ENCODE measurements around the gene ABCD1.

ABCD1 gene

DNA sequence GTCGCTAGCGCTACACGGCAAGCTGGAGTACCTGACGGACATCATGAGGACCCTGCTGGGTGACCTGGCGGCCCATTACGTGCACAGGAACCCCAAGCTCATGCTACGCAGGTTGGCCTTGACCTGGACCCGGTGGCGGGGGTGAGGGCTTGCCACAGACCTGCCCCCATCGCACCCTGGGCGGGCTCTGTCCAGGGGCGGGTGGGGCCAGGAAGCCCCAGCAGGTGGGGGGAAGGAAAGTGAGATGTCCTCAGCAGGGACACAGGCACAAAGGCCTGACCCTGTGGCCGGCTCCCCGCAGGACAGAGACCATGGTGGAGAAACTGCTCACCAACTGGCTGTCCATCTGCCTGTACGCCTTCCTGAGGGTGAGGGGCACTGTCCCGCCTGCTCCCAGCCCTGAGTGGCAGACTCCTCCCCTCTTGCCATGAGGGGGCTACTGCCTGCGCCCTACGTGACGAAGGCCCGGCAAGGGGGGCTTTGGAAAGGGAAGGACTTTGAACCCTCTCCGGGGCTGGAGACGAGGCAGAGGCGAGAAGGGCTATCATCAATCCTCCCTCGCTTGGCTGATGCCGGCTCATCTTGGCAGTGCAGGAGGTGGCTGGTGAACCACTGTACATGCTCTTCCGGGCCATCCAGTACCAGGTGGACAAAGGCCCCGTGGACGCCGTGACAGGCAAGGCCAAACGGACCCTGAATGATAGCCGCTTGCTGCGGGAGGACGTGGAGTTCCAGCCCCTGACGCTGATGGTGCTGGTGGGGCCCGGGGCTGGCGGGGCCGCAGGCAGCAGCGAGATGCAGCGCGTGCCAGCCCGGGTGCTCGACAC, 50.9 kb downstream of the ABCD1 start:
- no peak for DNase-seq

DNA sequence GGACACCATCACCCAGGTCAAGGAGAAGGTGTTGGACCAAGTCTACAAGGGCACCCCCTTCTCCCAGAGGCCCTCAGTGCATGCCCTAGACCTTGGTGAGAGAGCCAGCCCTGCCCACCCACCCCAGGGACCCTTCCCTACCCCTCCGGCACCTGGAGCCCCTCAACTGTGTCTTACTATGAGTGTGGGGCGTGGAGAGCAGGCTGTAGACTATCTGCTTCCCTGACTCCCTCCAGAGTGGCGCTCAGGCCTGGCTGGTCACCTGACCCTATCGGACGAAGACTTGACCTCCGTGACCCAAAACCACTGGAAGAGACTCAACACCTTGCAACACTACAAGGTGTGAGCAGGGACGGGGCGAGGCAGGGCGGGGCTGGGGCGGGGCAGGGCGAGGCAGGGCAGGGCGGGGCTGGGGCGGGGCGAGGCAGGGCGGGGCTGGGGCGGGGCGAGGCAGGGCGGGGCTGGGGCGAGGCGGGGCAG, 51.5 kb downstream of the ABCD1 start:
- DNase-seq = no peak

DNA sequence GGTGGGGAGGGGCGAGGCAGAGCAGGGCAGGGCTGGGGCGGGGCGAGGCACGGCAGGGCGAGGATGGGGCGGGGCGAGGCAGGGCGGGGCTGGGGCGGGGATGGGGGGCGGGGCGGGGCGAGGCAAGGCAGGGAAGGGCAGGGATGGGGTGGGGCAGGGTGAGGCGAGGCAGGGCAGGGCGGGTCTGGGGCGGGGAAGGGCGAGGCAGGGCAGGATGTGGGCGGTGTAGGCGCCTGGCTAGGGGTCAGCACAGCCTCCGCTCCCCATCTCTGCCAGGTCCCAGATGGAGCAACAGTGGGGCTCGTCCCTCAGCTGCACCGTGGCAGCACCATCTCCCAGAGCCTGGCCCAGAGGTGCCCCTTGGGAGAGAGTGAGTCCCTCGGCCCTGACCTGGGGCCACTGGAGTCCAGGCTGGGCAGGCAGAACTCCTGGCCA, 52.0 kb downstream of the ABCD1 start:
- peak; percentile 37 for DNase-seq

DNA sequence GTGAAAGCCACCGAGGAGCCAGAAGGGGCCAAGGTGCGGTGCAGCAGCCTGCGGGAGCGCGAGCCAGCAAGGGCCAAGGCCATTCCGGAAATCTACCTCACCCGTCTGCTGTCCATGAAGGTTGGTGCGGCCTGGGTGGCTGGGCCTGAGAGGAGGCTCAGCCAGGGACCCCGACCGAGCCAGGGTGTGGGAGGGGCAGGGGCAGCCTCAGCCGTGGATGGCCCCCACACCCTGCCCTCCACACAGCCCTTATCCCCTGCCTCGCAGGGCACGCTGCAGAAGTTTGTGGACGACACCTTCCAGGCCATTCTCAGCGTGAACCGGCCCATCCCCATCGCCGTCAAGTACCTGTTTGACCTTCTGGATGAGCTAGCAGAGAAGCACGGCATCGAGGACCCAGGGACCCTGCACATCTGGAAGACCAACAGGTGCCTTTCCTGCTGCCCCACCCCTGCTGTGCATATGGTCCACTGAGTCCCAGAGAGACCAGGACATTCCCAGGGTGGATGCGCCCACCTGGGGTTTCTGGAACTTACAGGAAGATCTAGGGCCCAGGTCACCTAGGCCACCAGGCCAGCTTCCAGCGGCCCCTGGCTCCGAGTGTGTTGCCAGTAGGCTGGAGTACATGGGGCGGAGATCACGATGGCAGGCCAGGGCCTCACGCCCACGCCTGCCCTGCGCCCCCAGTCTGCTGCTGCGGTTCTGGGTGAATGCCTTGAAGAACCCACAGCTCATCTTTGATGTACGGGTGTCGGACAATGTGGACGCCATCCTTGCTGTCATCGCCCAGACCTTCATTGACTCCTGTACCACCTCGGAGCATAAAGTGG, 52.8 kb downstream of the ABCD1 start:
- DNase-seq = no peak

DNA sequence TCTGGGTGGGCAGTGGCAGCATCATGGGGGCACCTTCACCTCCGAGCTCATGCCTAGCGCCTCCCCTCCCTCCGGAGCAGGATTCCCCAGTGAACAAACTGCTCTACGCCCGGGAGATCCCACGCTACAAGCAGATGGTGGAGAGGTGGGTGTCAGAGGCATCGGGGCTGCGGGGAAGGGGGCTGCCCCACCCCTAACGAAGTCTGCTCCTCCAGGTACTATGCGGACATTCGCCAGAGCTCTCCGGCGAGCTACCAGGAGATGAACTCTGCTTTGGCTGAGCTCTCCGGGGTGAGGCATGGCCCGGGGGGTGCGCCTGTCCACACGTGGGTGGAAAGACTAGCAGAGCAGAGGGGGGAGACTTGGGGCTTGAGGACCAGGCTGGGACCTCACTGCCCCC, 53.5 kb downstream of the ABCD1 start:
- no peak for DNase-seq

DNA sequence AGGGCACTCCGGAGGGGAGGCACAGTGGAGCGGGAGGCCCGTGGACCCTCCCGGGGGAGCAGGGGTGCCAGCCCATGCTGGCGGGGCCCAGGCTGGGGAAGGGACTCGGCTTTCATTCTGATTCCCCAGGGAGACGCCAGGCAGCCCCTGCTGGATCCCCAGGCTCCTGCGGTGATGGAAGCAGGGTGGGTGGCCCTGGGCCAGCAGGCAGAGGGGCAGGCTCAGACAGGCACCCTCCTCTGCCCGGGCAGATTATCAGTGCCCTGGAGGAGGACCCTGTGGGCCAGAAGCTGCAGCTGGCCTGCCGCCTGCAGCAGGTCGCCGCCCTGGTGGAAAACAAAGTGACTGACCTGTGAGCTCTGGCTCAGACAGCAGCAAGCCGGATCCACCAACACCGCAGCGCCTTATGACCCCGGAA, 54.0 kb downstream of the ABCD1 start:
- peak; percentile 66 for DNase-seq

DNA sequence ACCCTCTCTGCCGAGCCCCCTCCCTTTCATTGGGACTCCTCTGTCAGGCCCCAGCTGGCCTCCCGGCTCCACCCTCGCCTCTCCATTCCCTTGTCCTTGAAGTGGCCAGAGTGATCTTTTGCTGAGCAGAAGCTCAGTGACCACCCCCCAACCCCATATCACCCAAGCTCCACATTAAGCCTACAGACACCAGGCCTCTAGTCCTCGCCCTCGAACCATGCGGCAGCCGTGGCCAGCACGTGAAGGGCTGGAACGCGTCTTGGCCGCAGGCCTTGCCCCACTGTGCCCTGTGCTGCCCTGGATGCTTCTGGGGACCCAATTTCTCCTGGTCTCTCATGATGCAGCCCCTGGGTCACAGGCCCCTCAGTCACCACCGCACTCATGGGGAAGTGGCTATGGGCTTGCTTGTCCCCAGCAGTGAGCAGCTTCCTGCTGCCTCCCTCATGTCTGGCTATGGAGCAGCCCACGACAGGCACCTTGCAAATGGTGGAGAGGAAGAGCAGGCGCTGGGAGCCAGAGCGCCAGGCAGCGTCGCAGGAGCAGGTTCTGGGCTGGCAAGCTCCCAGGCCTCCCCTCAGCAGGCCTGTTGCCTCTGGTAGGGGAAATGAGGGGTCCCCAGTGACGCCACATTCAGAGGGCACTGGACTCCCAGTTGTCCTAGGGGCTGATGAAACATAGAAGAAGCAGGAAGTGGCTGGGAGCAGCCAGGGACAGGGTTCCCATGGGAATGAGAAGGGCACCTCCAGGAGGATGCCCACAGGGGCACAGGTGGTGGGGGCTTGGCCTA, 55.4 kb downstream of the ABCD1 start:
- no peak for DNase-seq

DNA sequence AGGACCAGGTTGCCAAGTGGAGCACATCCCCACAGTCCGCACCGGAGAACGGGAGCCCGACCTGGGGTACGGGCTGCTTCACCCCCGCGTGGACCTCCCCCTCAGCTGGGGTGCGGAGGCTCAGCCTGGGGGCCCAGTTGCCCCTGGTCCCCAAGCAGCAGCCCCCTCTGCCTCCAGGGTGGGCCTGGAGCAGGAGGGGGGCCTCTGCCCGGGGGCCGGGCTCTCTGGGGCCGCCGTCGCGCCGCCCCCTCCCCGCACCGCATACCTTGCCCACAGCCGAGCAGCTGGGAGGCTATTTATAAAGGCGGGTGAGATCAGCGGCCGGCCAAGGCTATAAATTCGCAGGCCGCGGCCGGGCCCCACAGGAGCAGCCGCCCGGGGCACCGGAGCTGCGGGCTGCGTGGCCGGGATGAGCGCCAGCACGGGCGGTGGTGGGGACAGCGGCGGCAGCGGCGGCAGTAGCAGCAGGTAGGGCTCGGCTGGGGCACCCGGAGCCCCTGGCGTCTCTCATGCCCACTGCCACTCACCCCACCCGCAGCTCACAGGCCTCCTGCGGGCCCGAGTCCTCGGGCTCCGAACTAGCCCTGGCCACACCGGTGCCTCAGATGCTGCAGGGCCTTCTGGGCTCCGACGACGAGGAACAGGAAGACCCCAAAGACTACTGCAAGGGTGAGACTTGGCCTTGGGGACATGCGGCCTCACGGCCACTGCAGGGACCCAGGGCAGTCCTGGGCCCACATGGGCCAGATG, 56.2 kb downstream of the ABCD1 start, which contains the start of gene SRPK3:
TSS of gene SRPK3 (plus strand) at position 364 of the 750 bp plus-strand sequence. CDS start at position 410, 46 bp downstream.
- DNase-seq = no peak

DNA sequence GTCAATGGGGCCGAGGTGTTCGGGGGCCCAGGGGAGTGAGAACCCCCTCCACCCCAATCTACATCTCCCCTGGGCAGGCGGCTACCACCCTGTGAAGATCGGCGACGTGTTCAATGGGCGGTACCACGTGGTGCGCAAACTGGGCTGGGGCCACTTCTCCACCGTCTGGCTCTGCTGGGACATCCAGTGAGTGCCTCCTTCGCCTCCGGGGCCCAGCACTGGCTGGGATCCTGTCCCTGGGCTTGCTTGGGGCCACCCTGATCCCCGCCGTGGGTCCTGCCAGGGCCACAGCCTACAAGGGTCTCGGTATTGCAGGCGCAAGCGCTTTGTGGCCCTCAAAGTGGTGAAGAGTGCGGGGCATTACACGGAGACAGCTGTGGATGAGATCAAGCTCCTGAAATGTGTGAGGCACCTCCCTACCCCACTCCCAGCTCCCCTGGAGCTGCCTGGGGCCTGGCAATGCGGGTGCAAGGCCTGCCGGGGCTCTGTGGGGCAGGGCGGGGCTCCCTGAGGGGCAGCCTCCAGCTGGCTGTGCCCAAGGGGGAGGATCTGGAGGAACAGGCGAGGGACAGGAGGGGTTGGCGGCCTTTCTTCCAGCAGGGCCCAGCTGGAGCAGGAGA, 56.9 kb downstream of the ABCD1 start:
- DNase-seq = peak; percentile 53

DNA sequence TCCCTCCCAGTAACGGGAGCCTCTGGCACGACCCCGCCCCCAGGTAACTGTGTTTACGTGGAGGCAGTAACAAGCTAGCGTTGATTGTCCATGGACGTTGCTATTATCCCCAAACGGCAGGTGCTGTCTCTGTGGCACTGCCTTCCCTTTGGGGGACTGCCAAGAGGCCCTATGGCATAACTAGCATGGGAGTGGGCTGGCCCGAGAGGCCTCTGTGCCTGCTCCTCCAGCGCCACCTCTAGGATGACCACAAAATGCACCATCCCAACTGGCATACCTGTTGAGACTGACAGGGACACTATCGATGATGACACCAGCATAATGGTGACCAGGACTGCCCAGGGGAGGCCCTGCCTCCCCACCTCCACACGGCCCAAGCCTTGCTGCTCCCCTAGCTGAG, 57.7 kb downstream of the ABCD1 start:
- DNase-seq = no peak

DNA sequence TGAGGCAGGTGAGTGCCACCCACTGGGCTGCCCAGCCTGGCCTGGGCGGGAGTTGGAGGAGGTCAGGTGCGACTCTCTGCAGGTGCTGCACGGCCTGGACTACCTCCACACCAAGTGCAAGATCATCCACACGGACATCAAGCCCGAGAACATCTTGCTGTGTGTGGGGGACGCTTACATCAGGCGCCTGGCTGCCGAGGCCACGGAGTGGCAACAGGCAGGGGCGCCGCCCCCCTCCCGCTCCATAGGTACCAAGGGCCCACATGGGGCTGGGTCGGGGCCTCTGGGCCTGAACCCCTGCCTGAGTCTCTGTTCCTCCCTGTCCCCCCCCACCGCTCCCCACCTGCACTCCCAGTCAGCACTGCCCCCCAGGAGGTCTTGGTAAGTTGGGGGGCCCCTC, 58.2 kb downstream of the ABCD1 start:
- no peak for DNase-seq

DNA sequence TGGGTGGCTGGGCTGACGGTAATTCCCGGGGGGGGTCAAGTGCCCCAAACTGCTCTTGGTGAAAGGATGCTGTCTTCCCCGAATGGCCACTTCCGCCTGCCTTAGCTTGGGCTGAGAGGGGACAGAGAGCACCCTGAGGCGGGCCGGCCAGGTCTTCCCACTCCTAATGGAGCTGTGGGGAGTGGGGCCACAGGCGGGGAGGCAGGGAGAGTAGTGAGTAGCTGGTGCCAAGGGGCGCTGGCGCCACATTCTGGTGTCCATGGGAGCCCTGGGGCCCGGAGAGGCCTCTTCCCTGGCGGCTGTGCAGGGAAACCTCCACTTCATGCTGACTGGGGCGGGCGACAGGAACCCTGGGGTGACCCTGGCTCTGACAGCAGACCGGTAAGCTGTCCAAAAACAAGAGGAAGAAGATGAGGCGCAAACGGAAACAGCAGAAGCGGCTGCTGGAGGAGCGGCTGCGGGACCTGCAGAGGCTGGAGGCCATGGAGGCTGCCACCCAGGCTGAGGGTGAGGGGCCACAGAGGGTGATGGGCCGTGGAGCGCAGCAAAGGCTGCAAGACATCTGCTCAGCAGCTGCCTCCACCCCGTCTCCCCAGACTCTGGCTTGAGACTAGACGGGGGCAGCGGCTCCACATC, 58.8 kb downstream of the ABCD1 start:
- no peak for DNase-seq

DNA sequence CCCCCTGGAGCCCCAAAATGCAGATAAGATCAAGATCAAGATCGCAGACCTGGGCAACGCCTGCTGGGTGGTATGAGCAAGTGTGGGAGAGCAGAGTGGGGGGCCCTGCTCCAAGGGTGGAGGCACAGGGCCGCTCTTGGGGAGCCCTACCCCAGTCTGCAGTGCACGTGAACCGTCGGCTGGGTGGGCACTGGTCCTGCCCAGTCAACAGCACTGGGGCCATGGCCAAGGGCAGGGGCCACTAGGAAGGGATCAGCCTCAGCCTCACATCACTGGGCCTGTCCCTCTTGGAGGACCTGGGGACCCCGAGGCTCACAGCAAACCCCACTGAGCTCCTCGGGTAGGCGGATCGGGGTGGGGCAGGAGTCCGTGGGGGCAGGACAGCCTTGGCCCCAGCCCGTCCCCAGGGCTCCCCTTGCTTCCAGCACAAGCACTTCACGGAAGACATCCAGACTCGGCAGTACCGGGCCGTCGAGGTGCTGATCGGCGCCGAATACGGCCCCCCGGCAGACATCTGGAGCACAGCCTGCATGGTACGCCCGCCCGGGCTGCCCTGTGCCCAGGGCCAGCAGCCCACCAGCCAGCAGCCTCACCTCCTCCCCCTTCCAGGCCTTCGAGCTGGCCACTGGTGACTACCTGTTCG, 59.8 kb downstream of the ABCD1 start:
- no peak for DNase-seq

DNA sequence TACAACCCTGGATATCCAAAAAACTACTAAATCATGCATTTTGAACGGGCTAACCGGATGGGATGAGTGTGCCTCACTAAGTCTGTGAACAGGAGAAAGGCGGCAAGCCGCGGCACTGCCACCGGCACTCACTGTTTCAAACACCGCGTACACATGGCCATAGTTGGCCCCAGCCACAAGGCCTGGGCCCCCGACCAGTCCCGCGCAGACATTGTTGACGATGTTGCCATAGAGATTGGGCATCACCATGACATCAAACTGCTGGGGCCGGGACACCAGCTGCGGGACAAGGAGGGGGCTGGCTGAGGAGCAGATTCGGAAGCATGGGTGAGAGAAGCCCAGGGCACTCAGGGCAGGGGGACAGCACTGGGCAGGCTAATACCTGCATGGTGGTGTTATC, 62.0 kb downstream of the ABCD1 start:
- DNase-seq = no peak

DNA sequence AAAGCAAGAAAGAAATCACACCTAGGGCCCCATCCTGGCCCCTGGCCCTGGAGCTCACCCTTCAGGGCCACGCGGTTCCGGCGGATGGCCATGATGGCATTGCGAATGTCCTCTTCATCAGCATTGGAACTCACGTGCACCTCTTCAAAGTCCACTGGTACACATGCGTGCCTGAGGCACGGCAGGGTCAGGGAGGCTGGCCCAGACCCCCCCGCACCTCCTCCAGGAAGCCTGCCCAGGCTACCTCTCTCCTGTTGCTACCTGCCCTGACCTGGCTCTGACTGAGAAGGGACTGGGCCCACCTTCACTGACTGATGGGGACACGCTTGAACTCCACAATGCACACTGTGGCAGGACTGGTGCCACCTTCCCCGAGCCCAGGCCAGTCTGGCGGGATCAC, 65.0 kb downstream of the ABCD1 start:
- DNase-seq = no peak

DNA sequence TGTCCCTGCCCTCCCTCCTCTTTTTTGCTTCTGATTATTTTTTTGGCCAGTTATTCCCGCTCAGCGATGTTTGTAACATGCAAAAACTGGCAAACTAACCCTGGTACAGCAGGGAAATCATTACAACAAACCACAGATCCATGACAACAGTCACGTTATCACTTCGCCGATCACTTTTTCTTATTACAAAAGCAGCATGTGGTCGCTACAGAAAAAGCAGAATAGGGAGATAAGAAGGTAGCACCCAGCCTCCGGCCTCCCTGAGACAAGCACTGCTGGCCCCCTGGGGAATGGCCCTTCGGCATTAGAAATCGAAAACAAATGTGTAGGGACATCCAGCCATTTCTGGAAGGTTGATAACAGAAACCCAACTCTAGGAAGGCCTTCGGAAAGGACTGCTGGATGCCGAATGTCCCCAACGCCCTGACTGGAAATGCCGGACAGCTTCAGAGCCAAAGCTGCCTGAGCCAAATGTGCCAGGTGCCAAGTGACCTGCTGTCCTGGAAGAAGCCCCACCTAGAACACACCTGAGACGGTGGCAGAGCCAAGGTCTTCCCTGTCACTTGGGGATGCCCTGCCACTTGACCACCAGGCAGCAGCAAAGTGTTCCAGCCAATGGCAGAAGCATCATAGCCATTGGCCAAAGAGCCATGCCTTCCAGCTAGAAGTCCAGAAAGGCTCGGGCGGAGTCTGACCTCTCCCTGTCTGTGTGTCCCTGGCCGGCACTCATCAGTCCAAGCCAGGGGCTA, 66.6 kb downstream of the ABCD1 start:
- no peak for DNase-seq

DNA sequence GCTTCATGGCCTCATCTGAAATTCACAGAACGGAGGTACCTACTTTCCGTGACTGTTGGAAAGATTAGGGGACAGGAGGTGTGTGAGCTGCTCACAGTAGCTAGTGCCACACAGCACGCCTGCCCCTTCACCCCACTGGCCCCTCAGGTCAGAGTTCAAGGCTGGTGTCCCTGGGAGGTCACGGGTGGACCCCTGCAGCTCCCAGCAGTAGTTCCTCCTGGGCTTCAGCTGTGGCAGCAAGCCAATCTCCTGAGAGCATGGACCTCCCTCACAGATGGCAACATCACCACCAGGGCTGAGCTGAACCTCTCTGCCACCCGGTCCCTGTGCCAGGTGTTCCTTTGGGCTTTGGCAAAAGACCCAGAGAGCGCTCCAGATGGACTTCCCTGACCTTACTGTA, 67.7 kb downstream of the ABCD1 start:
- no peak for DNase-seq

DNA sequence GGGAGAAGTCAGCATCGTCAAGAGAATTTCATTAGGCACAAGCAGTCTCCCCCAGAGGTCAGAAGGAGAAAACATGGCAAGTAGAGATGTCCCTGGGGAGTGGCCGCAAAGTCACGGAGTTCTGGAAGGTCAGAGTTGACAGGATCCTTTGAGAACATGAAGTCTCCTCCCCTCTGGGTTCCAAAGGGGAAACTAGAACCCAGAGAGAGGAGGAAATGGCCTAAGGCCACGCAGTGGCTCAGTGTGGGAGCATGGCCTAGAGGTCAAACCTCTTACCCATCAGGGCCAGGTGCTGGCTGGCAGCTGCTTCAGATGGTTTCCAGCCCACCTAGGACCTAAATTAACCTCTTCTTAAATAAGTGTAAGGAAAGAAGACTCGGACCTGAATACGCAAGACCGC, 68.6 kb downstream of the ABCD1 start:
- DNase-seq = no peak

Data from NCI-H2171 (cell line).